Spleen (tissue), 7 donors: Measurements from ENCODE around the gene GALNT16.

Experiments used
- CTCF ChIP-seq, 11 experiments: fragments of 200-600 bp in 7 of 11; fragments of 450-650 bp in 4 of 11; sonication (generic) in 4 of 11; IDR thresholded peaks in 8 of 11; conservative IDR thresholded peaks in 3 of 11; 1 replicate in 7 of 11; 2 replicates in 4 of 11; pipeline versions ENCODE4 v1.4.0 to v1.8.0; 2016 to 2021; ENCODE audit warnings: antibody characterized with exemption in 11 of 11, inconsistent platforms in 4 of 11, mild to moderate bottlenecking in 1 of 11
- POLR2A ChIP-seq, 3 donors: fragments of 450-650 bp; IDR thresholded peaks; one replicate each; pipeline ENCODE4 v1.5.1; 2017; ENCODE audit warnings: antibody characterized with exemption in 3 of 3, mild to moderate bottlenecking in 1 of 3
- donor health status: DM: no; HTN: no; CAD: no; lungs with moderate emphysema.
- donor health status: DM: no; HTN: no; CAD: no.
- donor health status: DM: no; HTN: no; CAD: no.

- TF ChIP-seq CTCF (IDR thresholded peaks at IDR 0.05 in 8 of 11, conservative IDR thresholded peaks at IDR 0.05 in 3 of 11) (no peak), POLR2A (IDR thresholded peaks at IDR 0.05) (no peak)
Measured at GRCh38 chr14:69285661-69286255, 25.8 kb downstream of the GALNT16 start.
